ELF-1 (cell line): ENCODE measurements around the gene MTG1.
A peak's percentile ranks its signal among the peaks of the same experiment; 100 is the strongest.

Experiments used
- DNase-seq: peaks from one replicate; pipeline ENCODE4 v3.0.0-alpha.2; 2016; ENCODE audit warnings: low read depth, low spot score

The MTG1 gene

GRCh38 chr10:133394064-133394663, at the start of gene MTG1:
TSS of gene MTG1 (plus strand) at chr10:133394157. CDS start at chr10:133394221, 64 bp downstream.
- peak; percentile 96 for DNase-seq

DNA sequence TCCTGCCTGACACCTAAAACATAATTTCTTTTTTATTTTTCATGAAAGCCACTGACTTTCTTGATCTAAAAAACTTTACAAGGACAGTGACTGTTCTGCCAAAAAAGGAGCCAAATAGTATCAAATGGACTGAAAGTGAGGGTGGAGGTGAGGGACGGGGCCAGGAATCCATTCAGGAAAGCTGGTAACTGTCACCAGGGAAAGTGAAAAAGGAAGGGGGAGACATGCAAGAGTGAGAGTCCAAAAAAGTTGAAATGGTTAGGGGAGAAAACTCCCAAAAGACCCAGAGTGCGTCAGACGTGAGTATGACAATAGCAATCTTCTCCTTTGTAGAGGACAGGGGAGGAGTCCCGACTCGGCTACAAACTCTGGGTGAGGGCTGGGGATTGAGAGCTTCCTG, 49.7 kb upstream of the MTG1 start:
- no peak for DNase-seq

GRCh38 chr10:133346413-133346812, 47.5 kb upstream of the MTG1 start:
- no peak for DNase-seq

GRCh38 chr10:133347710-133348517, 46.0 kb upstream of the MTG1 start:
- no peak for DNase-seq

DNA sequence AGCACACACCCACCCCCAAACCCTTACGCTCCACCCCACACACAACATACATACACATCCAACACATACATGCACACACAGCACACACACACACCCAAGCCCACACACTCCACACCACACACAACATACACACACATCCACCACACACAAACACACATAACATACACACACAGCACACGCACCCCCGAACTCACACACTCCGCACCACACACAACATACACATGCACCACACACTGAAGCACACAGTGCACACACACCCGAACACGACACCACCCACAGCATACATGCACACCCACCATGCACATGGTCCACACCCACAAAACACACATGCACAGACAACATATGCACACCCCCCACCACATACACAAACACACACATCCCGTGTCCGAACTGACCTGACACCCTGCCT, 44.8 kb upstream of the MTG1 start:
- no peak for DNase-seq

GRCh38 chr10:133349577-133350011, 44.4 kb upstream of the MTG1 start:
- DNase-seq = no peak

- no peak for DNase-seq
Measured at GRCh38 chr10:133350283-133350949, 43.5 kb upstream of the MTG1 start.

- no peak for DNase-seq
Measured at GRCh38 chr10:133350950-133351329, 43.0 kb upstream of the MTG1 start.

GRCh38 chr10:133351408-133352318, 42.3 kb upstream of the MTG1 start:
- DNase-seq = no peak

GRCh38 chr10:133353202-133353959, 40.6 kb upstream of the MTG1 start:
- DNase-seq = no peak

DNA sequence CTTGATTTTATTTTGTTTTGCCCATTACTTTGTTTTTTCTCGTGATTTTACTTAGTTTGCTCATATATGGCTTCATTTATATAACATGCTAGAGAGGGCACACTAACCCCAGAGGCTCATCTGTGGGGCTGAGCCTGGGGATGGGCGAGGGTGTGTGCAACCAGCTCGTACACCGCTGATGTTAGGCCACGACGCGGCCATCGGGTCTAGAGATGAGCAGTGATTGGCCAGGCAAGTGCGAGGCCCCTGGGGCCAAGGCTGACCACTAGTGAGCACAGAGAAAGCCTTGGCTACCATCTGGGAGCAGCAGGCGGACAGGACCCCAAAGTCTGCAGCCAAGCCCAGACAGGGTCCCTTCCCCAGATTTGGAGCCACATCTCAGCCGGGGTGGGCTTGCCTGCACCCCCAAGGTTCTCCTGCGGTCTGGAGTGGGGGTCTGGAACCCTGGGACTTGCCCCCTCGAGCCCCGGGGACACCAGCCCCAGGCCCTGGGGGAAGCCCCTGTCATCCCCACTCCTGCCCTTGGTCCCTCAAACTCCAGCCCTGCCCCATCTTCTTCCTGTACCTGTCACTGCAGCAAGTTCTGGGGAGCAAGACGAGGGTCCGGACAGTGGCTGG, 39.9 kb upstream of the MTG1 start:
- DNase-seq = no peak

DNA sequence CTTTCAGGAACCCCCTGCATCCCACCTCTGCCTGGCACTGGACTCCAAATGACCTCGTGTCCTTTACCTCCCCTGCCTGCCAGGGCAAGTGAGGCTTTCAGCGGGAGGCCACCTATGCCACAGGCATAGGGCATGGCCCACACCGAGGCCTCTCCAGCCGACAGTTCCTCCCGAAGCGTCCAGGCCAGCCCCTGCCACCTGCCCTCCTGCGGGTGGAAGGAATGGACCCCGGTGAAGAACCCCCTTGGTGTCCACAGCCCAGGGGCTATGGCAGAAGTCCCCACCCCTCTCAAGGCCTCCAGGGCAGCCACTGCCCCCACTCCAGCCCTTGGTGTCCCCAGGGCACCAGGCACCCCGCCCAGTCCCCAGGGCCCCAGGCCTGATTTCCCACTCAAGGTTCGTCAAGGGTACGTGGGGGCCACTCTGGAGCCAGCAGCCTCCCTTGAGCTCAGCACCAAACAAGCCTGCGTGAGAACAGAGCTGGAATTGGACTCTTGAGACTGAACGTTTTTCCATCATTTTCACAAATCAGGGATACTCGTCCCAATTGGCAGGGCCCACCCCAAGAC, 39.2 kb upstream of the MTG1 start:
- DNase-seq = no peak

GRCh38 chr10:133355266-133355665, 38.7 kb upstream of the MTG1 start:
- no peak for DNase-seq

DNA sequence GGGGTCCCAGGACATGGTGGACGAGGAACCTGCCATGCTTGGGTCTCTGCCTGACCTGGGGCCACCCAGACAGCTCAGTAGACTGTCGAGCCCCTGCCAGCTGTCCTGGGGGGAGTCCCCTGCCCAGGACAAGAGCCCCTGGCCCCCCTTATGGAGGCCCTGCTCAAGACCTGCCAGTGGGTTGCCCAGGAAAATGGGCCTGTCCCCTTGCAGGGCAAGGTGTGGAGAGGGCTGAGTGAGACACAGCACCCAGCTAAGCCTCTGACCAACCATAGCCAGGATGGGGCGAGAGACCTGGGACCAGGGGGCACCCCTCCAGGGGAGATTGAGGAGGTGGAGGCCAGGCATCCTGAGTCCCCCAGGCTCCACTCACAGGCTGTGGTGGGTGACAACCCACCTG, 38.0 kb upstream of the MTG1 start:
- no peak for DNase-seq

GRCh38 chr10:133356549-133357284, 37.2 kb upstream of the MTG1 start:
- DNase-seq = no peak

- peak; percentile 92 for DNase-seq
Measured at GRCh38 chr10:133357285-133358161, 36.4 kb upstream of the MTG1 start, which contains the start of gene FUOM. TSS of gene FUOM (minus strand) at chr10:133358019. CDS start at chr10:133358007, 12 bp downstream.

GRCh38 chr10:133358162-133358924, 35.6 kb upstream of the MTG1 start:
- DNase-seq = no peak

GRCh38 chr10:133358925-133359310, 35.0 kb upstream of the MTG1 start:
- no peak for DNase-seq
